Fibroblast of skin of left biceps (primary cell): Measurements from ENCODE around the gene LRRC45.
A peak's percentile ranks its signal among the peaks of the same experiment; 100 is the strongest.
"Not testable (repeated sequence)": the region's sequence is repeated elsewhere in the genome, so short reads cannot be mapped to it uniquely, and the experiment has no call there.

ENCODE experiments used
- DNase-seq, 2 experiments: peaks; one replicate each; pipeline ENCODE4 v3.0.0-alpha.2; 2013; ENCODE audit warnings: low read depth in 2 of 2

The LRRC45 gene

DNA sequence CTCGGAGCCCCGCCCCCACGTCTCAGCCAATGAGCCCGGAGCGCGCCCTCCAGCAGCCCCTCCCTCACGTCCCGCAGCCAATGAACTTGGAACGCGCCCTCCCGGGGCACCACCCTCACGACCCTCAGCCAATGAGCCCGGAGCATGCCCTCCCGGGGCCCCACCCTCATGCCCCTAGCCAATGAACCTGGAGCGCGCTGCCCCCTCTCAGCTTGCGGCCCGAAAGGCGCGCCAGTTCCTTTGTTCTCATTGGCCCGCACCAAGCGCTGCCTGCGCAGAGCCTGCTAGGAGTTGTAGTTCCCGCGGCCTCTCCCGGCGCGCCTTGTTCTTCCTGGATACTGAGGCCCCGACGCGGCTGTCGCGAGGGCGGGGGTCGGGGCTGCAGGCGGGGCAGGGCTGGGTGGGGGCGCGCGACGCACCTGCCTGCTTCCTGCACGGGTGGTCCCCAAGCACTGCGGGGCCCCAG is at the start of gene LRRC45:
Gene LRRC45 (plus strand): TSS at position 325 of the 466 bp plus-strand sequence. CDS start 339 bp downstream, outside the sequence.
- DNase-seq: peak; percentile 99

DNA sequence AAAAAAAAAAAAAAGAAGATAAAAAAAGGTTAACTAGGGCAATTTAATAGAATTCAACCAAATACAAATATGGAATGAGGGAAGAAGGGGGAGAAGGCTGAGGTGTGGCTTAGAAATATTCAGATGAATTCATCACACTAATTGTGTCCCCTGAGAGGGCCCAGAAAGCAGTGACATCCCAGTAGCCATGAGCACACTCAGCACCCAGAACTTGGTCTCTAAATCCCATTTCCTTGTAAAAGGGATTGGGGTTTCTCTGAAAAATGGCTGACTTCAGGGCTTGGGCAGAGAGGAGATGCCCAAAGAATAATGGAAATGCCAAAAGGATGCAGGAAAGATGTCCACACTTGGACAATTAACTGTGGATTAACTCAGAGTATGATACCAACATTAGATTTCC is 49.7 kb upstream of the LRRC45 start:
- no peak for DNase-seq

DNA sequence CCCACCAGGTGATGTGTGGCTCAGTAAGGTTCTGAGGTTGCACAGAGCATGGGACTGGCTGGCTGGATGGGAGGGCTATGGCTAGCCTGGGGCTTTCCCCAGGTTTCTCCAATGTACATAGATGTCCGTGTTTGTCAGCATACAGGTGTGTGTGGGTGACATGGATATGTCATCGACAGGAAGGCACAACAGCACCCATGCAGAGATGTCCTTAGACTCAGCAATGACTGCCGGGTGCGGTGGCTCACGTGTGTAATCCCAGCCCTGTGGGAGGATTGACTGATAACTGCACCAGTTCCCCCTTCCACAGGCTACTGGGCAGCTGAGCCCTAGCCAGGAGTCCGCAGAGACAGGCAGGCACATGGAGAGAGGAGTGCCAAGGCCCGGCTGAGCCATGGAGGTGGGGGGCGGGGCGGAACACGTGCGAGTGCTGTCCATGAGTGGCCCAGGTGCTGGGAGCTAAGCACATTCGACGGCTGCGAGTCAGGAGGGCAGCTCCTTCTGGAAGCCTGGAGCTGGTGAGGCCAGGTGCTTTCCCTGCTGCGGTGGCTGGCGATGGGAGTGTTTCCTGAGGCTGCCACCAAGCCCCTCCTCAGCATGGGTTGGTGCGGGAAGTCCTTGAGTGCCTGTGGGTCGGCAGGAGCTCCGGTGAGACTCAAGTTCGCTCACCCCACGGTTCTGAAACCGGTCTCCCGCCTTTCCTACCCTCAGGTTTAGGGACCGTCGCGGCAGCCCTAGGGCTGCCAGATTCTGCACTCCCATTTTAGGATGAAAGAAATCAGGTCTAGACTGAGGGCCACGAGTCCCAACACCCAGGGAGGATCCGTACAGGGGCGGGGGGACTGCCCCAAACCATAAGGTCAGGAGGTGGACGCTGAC is 46.5 kb upstream of the LRRC45 start:
- DNase-seq: no peak

DNA sequence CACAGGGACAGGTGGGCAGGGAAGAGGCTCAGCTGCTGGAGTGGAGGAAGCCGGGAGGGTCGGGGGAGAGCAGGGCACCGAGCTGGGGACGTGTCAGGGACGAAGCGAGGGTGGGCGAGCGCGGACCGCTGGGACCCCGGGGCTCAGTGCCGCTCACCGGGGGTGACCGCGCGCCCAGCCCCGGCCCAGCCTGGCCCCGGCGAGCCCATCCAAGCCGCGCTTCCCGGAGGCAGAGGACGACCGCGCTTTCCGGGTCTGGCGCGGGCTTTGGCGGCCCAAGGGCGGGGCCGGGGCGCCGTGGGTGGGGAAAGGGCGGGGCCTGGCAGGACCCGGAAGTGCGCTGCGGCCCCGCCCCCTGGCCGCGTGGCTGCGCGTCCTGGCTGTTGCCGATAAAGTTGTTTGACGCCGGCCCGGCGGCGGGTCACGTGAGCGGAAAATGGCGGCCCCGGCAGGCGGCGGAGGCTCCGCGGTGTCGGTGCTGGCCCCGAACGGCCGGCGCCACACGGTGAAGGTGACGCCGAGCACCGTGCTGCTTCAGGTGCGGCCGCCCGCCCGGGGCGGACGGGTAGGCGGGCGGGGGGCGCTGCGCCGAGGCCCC is 45.8 kb upstream of the LRRC45 start, which contains the start of gene ASPSCR1:
Gene ASPSCR1 (plus strand): TSS at position 419 of the 598 bp plus-strand sequence. CDS start 18 bp downstream, at position 437.
- DNase-seq: peak; percentile 76 to 77

DNA sequence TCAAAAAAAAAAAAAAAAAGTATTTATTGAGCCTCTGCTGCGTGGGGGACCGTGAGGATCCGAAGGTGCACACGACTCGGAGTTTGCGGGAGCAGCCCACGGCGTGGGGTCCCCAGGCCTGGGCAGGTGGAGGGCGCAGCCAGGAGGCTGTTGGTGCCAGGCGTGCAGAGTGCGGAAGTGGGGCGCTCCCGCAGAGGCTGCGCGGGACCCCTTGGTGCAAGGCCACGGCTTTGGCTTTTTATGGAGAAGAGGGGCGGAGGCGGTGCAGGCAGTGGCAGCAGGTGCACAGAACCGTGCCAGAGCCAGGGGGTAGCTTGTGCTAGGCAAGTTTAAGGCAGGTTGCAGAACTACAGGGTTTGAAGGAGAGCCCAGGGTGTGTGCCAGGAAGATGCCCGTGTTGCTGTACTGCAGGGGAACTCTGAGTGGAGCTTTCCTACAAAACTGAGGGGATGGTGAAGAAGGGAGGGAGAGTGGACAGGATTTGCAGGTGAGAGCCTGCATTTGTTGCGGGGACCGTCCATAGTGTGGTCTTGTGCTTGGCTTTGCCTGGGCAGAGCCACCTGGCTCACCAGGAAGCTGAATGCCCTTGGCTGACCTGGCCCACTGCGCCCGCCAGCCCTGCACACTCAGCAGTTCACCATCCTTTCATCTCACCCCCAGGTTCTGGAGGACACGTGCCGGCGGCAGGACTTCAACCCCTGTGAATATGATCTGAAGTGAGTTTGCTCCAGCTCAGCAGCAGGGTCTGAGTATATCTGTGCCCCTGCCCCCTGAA is 44.4 kb upstream of the LRRC45 start:
- DNase-seq: no peak

DNA sequence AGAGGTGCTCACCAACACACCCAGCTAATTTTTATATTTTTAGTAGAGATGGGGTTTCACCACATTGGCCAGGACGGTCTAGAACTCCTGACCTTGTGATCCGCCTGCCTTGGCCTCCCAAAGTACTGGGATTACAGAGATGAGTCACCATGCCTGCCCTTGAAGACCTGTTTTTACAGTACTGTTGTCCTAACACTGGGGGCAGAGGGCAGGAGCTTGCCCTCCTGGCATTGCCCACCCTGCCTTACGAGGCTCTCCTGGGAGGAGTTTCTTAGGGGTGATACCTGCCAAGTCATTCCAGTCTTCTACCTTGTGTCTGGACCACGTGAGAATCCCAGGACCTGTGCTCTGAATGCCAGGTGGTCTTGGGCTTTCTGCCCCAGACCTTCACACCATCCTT is 43.0 kb upstream of the LRRC45 start:
- DNase-seq: no peak

DNA sequence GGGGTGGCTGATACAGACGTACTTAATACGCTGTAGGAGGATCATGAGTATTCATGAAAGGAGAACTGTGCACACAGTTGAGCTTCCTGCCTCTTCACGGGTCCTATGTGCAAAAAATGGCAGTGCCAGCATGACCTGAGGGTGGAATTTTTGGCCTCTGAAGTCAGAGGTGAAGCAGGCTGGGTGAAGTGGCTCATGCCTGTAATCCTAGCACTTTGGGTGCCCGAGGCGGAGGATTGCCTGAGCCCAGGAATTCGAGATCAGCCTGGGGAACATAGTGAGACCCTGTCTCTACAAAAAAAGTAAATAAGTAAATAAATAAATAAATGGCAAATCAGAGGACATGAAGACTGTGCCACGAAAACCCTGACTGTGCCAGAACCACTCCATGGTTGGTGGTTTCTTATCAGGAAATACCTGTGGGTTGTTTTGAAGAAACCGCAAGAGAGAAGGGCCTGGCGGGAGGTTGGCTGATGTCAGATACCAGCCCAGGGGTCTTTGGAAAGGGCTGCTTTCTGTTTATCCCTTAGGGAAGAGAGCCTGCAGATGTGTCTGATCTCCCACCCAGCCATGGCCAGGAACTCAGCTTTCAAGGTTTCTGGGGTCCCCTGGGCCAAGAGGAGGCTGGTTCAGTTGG is 42.3 kb upstream of the LRRC45 start:
- DNase-seq: no peak

DNA sequence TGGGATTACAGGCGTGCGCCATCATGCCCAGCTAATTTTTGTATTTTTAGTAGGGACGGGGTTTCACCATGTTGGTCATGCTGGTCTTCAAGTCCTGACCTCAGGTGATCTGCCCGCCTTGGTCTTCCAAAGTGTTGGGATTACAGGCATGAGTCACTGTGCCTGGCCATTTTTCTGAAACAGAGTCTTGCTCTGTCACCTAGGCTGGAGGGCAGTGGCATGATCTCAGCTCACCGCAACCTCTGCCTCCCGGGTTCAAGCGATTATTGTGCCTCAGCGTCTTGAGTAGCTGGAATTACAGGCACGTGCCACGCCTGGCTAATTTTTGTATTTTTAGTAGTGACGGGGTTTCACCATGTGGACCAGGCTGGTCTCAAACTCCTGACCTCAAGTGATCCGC is 41.6 kb upstream of the LRRC45 start:
- DNase-seq: not testable (repeated sequence)

DNA sequence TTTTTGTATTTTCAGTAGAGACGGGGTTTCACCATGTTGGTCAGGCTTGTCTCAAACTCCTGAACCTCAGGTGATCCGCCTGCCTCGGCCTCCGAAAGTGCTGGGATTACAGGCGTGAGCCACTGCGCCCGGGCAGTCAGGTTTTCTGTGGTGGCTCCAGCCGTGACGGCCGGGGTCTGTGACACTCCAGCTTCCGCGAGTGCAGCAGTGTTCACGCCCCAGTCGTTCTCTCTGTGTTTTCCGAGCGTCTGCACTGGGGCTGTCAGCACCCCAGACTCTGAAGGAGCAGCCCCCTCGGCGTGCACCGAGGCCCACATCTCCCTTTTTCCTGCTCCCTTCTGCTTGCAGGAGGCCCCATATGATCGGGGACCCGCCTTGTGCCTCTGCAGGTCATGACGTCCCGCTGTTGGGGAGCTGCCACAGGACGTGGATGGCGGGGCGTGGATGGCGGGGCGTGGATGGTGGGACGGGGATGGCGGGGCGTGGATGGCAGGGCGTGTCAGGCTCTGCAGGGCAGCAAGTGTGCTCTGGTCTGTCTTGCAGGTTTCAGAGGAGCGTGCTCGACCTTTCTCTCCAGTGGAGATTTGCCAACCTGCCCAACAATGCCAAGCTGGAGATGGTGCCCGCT is 40.0 kb upstream of the LRRC45 start:
- no peak for DNase-seq

DNA sequence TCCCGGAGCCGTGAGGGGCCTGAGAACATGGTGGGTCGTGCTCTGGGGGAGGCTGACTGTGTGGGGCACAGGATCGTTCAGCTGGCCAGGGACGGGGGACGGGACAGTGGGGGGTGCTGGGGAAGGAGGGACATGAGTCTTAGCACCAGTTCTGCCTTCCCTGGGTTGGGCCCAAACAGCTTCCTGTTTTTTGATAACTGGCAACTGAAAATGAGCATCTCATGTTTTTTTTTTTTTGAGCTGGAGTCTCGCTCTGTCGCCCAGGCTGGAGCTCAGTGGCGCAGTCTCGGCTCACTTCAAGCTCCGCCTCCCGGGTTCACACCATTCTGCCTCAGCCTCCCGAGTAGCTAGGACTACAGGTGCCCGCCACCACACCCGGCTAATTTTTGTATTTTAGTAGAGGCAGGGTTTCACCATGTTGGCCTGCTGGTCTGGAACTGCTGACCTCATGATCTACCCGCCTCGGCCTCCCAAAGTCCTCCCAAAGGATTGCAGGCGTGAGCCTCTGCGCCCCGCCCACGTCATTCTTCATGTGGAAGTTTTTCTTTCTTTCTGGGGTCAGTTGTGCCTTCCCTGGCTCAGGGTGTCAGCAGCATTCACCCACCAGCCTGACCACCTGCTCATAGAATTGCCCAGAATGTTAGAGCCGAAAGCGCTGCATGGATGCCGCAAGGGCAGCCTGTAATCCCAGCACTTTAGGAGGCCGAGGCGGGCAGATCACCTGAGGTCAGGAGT is 39.3 kb upstream of the LRRC45 start:
- no peak for DNase-seq

DNA sequence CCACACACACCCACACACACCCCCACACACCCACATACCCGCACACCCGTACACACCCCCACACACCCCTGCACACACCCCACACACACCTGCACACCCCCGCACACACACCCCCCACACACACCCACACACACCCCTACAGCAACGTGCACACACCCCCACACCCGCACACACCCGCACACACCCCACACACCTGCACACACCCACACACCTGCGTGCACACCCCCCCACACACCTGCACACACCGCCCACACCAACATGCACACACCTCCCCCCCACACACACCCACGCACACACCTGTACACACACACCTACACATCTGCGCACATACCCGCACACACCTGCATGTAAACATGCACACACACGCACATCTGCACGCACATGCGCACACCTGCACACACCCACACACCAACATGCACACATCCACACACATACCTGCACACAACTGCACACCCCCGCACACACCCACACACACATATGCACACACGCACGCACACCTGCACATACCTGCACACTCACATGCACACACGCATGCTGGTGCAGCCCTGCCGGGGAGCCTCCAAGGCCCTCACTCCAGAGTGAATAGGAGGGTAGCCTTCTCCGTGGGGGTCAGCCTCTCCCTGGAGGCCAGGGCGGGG is 38.2 kb upstream of the LRRC45 start:
- DNase-seq: no peak

DNA sequence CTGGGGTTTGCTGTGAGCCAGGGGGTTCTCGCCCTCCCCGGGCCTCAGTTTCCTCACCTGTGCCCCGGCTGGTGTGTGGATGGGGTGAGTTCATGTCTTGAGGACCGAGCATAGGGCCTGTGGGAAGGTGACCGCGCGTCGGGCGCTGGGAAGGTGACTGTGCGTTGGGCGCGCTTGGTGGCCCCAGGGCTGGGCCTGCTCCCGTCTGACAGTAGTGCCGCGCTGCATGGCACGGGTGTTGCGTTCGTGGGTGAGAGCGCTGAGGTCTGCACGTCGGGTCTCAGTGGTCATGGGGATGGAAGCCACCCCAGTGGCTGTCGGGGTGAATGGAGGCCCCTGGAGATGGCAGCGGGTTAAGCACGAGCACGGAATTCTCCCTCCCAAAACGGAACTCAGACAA is 36.5 kb upstream of the LRRC45 start:
- DNase-seq: no peak

DNA sequence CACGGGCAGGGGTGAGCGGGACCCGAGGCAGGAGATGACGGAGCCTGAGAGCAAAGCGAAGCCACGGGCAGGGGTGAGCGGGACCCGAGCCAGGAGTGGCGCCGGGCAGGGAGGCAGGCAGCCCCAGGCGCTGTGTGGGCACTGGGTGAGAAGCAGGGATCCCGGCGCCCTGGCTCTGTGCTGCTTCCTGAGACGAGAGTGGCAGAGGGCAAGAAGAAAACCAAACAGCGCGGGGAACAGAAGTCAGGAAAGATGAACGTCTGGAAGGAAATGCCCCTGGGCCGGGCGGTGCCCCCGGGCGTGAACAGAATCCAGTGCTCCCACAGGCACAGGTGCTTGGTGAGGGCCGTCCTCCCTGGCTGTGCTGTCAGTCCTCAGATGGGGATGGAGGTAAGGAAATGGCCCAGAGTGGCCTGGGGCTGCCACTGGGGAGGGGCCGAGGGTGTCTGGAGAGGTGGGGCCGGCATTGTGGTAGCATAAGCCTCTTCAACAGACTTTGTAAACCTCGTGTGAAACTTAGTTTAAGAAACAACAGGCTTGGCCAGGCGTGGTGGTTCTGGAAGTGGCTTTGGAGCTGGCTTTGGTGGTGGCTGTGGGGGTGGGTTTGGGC is 35.8 kb upstream of the LRRC45 start:
- no peak for DNase-seq

DNA sequence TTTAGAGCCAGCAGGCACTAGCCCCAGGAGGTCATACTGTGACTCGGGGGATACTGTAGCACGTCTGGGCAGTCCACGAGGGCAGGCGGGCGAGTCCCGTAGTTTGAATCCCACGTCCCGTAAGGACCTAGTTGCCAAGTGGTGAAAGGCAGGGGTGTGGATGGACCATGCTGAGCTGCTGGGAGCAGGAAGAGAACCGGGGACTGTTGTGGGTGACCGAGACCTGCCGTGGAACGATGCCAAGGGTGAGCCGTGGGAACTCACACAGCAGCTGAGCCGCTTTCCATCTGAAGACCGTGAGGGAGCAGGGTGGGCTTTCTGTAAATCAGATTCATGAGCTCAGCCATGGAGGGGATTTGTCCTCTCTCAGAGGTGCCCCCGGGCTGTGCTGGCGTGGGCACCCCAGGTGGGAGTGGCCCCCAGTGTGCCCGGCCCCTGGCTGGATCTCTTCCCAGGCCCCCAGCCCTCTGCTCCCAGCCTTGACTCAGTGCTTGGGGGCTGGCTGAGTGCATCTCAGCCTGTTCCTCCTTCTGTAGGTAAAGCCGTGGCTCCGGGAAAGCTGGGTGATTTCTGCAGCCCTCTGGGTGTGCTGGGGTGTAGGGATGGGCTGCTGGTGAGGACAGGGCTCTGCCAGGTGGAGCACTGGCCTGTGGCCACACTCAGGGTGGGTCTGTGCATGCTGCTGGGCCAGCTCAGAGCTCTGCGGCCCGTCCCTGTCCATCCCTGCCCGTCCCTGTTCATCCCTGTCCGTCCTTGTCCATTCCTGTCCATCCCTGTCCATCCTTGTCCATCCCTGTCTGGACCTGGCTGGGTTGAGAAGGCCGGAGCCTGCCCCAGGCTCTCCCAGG is 32.0 kb upstream of the LRRC45 start:
- no peak for DNase-seq

DNA sequence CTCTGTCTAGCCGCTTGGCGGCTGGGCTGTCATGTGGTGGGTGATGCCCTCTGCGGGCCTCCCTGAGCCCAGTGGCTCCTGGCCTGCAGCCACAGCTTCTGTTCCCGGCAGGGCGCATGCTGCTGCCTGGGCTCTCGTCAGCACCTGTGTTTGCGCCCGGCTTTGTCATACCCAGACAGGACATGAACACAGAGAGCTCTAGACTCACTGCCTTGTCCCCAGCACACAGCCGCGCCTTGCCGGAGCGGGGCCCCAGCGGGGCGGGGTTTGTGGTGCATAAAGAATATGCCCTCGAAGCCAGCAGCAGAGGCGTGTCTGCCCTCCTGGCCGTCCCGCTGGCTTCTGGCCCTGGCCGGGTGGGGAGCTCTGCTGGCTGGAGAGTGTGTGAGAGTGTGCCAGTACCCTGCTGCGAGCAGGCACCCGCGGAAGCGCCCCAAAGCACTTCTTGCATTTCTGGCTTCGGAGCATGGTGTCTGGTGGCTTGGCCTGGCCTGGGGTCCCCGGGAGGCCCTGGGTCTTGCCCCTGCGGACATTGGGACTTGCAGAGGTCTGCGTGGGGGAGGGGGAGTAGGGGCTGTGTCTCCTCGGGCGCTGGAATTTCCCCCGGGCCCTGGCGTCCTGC is 31.3 kb upstream of the LRRC45 start:
- no peak for DNase-seq

DNA sequence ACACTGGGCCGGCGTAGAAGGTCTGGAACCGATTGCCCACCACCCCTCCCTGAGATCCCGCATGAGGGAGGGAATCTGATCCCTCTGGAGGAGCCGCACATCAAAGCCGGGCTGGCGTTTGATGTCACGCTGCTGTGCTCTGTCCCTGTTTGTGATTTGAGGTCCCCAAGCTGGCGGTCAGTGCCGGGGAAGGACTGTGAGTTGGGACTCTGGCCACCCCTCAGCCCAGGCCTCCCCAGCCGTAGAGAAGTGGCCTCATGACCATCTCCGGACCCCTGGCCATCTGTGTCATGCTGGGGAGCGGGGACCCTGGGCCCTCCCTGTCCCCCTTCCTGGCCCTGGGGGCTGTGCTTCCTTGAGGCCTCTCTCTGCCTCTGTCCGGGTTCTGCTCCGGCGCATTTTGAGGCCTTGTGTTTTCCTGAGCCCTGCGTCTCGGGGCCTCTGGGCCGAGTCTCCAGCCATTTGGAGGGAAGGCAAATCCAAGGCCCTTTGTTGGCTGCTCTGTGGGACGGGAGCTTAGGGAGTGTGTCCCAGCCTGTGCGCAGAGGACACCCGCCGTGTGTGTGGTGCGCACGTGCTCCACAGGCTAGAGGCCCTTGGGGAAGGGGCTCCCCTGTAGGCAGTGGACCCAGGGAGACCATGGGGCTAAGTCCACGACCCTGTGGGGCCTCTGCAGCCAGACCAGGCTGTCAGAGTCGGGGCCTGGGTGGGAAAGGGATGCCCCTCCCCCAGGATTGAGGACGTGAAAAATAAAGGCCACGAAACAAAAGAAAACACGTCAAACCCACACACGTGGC is 30.6 kb upstream of the LRRC45 start:
- no peak for DNase-seq
